Measurements from ENCODE around the gene LCOR.

GRCh38 chr10:96904648-96905047 is 72.5 kb downstream of the LCOR start:
- no peak for TF ChIP-seq CTCF (IDR thresholded peaks at IDR 0.05)
- TF ChIP-seq POLR2A (IDR thresholded peaks at IDR 0.05) = no peak

Data from thyroid gland (tissue), 4 donors.